CD4-positive, alpha-beta T cell treated with Interleukin-21 for 1 hour (primary cell): ENCODE results near the gene TEX55.
"Not testable (repeated sequence)": the region's sequence is repeated elsewhere in the genome, so short reads cannot be mapped to it uniquely, and the experiment has no call there.

Source experiments
- DNase-seq: peaks from one replicate; pipeline ENCODE4 v3.0.0-alpha.2; 2020

Gene TEX55

DNA sequence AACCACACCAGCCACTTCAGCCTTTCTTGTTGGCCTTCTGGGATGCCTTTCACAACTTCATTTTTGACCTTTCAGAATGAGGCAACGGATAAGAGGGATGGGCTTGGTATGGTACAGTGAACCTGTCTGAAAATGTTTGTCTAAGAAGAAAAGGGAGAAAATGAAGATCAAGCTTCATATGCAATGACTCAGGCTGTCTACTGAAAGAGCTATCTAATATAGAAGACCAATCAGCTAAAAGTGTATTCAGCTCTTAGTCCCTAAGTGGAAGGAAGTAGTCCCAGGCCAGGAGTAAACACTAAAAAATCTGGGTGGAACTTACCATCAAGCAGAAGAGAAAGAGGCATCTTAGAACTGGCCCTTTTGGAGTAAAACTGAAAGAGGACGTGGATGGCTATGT lies 15.3 kb downstream of the TEX55 start:
- DNase-seq: no peak

DNA sequence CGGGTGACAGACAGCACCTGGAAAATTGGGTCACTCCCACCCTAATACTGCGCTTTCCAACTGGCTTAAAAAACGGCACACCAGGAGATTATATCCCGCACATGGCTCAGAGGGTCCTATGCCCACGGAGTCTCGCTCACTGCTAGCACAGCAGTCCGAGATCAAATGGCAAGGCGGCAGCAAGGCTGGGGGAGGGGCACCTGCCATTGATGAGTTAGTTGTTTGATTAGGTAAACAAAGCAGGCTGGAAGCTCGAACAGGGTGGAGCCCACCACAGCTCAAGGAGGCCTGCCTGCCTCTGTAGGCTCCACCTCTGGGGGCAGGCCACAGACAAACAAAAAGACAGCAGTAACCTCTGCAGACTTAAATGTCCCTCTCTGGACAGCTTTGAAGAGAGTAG lies 18.8 kb downstream of the TEX55 start:
- not testable (repeated sequence) for DNase-seq

DNA sequence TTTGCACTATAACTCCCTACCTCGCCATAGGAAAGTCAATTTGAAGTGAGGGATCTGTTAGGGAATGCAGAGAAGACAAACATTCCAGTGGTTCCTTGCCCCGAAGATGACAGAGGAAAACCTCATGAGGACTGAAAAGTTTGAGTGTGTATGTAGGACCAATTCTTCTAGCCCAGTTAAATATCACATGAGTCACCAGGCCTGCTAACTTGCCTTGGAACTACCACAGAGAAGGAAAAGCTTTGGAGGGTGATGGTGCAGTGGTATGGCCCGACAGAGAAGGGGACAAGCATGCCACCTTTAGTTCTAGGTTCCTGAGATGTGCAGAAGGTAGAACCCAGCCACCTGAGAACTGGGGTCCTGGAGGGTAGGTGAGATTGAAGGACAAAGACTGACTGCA lies 24.9 kb downstream of the TEX55 start:
- DNase-seq: no peak

DNA sequence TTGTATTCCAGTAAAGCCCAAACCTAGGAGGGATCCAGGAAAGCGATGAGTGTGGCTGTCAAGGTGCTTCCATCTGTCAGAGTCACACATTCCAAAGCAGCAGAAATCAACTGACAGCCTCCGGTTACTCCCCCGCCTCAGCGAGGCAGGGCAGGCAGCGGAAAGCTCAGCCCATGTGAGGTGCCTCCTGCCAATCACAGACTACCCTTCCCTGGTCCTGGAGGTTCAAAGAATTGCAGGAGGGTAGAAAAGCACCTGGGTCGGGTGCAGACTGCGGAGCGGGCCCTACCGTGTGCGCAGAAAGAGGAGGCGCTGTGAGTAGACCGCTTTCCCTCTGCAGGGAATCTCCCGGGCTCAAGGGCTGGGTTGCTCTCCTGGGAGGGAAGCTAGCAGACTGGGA lies 27.4 kb downstream of the TEX55 start, which contains the start of gene UPK1B:
TSS of gene UPK1B (plus strand) at position 274 of the 400 bp plus-strand sequence. CDS start 13,144 bp downstream, outside the sequence.
- DNase-seq: no peak

DNA sequence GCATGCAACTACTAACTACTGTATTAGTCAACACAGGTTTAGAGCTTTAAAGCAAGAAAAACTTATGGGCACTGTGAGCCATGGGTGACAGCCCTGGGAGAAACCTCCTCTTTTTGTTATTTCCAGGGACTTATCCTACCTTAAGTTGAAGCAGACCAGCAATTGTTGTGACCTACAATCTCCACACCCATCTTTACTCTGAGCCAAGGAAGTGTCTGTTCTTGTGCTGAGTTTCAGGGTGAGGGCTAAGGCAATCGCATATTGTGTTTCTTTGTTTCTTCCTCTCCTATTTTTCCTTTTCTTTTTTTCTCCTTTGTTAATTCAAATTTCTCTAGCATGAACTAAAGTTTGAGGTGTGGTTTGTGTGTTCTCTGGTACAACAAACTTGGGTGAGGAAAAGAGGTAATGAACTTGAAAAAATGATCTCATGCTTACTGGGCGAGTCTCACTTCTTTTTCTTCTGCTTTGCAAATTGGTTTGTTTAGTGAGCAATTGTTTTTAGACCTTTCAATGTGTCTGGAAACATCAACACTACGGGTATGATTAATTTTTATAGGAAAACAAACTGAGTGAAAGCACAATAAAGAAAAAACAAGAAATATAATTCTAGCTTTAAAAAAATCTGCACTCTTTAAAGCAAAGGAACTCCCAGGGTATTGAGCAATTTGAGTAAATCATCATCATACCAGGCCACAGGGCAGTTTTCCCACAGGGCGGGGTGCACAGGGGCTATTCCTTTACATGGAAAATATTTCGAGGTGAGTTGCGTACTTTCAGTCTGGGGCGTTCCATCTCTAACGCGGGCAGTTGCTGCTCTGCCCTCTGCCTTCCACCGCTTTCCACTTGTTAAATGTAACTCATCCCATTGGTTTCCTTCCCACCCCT lies 30.1 kb downstream of the TEX55 start:
- DNase-seq: no peak

DNA sequence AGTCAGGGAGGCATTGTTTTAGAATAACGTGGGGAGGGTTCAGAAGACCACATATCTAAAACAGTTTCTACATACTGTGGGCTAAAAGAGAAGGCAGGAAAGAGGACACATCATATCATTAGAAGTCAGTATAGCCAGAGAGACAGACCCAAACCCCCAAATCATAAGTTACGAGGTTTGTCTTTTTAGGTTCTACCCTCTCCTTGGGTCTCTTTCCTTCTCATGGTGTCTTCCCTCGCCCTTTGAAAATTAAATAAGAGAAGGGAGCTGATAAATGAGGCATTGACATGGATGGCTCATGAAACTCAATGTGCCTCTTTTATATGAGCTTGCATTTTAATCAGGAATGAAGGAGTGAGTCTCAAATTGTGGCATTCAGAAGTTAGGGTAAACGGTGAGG lies 30.8 kb downstream of the TEX55 start:
- DNase-seq: no peak

DNA sequence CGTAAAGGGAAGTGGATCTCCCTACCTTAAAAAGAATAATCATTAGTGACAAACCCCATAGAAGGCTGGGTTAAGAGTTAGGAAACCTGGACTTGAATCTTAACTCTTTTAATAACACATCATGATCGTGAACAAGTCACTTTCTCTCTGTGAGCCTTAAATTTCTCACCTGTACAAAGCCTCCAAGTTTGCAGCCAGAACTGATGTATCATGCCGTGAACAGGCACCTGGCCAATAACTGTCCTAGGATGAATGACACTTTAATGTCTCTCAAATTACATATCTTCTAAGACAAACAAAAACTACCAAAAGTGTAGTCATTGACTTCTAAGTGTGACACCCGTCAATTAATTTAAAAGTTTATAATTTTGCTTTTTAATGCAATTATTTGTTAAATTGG lies 31.4 kb downstream of the TEX55 start:
- no peak for DNase-seq

DNA sequence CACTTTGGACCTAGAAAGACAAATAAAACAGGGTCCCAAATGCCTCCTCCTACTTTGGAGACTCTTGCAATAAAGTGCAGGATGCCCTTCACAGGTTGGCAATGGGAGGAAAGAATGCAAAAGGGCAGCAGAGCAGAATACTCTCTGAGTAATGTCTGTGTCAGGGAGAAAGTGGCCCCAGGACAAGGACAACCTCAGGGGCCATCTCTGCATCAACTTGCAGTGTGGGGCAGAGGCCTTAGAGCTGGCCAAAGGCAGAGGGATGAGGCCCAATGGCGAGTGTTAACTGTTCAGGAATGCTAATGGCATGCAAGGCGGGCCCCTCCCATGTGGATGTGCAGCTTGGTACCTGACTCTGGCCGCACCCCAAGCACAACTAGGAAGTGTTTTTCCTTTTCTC lies 35.8 kb downstream of the TEX55 start:
- DNase-seq: no peak

DNA sequence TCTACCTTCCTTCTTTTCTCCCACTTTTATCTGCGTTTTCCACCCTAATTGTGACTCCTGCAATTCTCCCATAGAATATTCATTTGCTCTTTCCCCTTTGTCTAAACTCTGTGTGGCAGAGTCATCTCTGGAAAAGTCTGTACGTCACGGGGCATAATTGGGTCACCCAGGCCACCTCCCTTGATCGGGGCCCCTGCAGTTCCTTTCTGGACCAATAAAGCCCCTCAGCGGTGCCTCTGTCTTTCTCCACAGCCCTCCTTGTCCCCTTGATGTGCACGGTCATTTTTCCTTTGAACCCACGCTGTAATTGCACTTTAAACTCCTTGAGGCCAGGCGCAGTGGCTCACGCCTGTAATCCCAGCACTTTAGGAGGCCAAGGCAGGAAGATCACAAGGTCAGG lies 38.1 kb downstream of the TEX55 start:
- DNase-seq: no peak

DNA sequence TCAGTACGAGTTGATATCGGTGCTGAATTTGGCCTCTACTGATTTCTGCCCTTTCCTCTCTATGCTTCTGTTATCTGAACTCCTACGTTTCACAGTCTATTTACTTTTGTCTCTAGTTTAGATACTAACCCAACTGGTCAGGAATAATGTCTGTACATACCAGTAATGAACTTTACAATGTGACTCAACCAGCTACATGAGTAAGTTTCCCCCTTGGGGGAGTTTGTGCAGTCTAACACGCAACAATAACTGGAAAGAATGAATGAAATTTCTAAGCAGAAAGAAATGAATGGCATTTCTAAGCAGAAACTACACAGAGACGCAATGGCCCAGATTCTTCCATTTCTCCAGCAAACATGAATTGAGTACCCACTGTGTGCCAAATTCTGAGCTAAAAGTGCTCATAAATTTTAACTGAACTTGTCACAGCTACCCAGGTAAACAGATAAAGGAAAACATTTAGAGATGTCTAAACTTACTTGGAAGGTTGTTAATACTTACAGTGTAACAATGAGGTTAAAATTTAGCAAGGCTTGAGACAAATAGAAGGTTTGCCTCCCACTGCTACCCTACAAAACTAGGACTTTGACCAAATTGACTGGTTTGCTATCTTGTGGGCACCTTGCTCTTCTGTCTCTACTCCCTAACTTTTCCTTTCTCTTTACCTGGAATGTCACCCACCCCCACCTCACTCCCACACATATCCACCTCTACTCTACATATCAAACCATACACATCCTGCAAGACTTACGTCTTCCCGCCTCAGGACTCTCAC lies 39.0 kb downstream of the TEX55 start:
- no peak for DNase-seq

DNA sequence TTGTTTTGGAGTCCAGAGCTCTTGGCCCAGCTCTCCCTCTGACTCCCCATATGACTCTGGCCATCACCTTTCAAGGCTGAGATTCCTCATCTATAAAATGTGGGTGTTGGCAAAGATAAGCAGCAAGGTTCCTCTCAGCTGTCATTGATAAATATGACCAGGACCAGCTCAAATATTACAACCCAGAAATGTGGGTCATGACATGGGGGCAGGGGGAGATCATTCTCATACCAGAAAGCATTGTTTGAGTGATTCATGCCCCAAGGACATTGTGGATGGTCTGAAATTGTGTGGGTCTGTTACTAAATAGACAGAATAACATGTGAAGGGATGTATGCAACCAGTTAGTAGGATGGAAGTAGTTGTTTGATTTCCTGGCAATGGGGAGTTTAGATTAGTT lies 41.3 kb downstream of the TEX55 start:
- no peak for DNase-seq

DNA sequence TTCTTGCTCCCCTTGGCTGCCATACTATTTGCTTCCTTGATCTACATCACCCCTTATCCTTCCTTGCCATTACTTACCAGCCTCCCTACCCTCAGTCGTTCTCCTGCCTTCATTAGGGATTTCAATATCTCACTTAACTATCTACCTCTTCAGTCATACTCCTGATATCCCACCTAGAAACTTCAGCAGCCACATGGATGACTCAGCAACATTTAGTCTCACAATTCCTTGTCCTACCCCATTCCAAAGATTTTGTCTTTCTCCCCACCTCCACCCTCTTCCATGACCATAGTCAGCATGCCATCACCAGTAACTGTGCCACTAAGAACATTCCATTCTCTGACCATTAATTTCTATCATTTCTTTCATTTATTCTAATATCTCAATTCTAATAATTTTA lies 45.8 kb downstream of the TEX55 start:
- no peak for DNase-seq

DNA sequence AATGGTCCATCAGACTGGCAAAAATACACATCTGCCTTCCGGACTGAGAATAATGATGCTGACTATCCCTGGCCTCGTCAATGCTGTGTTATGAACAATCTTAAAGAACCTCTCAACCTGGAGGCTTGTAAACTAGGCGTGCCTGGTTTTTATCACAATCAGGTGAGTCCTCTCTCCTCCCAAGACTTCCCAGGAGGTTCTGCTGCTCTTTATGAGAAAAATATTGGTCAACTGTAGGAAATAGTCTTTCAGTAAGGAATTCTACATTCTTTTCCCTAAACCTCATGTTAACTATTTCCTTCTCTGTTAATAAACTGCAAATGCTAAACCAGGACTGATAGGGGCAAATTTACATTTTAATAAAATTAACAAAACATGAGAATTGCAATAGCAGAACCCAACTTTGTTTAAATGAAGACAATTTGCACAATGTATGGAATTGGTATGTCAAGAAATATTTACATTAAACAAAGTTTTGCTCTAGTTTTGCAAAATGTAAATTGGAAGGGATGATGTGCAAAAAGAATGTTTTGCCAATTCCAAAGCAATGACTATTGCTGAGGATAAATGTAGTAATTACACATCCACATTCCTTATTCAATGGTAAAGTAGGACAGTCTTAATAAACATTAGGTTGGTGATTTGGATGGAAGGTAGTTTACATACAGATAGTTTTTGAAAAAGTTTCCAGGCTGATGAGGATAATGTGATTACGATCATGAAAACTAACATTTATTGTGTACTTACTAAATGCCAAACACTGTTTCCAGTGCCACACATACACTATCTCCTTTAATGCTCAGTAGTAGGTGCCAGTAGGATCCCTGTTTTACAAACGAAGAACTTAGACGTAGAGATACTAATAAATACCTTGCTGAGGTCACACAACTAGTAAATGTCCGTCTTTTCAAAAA lies 48.5 kb downstream of the TEX55 start:
- DNase-seq: no peak

DNA sequence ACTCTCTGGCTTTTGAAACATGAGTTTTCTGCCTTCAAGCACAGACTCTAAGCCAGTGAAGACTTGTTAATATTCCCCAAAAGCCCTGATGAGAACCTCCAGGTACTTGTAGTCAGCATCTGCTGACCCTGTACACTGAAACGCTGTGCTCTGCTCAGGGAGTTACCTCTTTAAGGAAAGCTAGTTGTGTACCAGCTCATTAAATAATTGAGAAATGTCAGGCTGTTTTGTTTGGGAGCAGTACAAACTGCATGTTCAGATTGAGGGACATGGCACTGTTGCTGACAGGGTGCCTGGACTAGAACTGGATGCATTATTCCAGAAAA lies 49.1 kb downstream of the TEX55 start:
- no peak for DNase-seq

DNA sequence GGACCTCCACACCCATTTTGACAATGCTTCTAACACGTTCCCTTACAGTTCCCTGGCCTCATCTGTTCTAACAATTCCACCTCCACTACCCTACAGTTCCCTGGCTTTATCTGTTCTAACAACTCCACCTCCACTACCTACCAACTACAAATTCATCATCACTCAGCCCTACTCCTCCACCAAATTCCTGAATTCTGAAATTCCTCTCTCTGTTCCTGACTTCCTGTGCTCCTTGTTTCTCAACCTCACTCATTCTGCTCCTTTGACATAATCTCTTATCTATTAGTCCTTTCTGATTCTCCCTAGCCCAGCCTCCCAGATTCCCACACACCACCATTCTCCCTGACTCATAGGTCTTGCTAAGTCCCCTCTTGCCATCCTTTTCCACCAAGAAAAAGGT lies 49.9 kb downstream of the TEX55 start:
- DNase-seq: no peak
